GM18873 (cell line): ENCODE measurements around the gene KCMF1.
A peak's percentile ranks its signal among the peaks of the same experiment; 100 is the strongest.
"Not testable (repeated sequence)": the region's sequence is repeated elsewhere in the genome, so short reads cannot be mapped to it uniquely, and the experiment has no call there.

Experiments used
- ATAC-seq: cut with Tn5 transposase; IDR thresholded peaks from one replicate; pipeline ENCODE4 v1.9.1; 2021; ENCODE audit warnings: mild to moderate bottlenecking, moderate library complexity, moderate number of reproducible peaks; ENCODE audit not compliant: unreplicated experiment, low FRiP score

Gene KCMF1

GRCh38 chr2:84970868-84971509, at the start of gene KCMF1:
Gene KCMF1 (plus strand): TSS chr2:84971161. CDS start chr2:84971452, 291 bp downstream.
- ATAC-seq: peak; percentile 17

GRCh38 chr2:84923009-84923408, 48.0 kb upstream of the KCMF1 start:
- no peak for ATAC-seq

GRCh38 chr2:84924173-84925106, 46.5 kb upstream of the KCMF1 start:
- peak; percentile 23 for ATAC-seq

DNA sequence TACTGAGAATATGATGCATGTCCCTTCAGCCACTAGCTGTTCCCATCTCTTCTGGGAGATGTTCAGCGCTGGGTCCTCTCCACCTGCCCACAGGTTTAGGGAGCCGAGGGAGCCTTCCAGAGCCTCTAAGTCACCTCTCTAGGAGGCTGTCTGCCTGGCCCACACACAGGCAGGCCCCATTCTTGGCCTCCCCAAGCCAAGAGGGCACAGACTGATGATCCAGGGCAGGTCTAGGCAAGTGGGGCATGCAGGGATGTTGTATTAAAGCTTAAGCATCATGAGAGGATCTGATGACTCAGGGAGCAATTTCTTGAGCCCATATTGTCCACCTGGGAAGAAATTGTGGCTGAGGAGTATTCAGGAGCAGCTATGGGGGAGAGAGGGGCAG, 45.6 kb upstream of the KCMF1 start:
- no peak for ATAC-seq

- ATAC-seq: peak; percentile 80
Measured at GRCh38 chr2:84925724-84926376, 45.1 kb upstream of the KCMF1 start.

DNA sequence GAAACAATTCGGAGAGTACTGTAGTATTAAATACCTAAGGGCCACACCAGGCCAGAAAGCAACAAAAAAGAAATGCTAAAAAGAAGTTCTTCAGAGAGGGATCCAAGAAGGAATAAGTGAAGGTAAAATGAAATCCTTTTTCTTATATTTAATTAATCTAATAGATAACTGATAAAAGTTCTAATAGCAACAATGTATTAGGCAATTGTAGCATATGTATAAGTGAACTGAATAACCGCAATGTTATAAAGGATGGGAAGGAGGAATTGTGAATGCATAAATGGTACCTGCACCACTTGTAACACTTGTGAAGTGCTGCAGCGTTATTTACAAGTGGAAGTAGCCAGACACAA, 43.7 kb upstream of the KCMF1 start:
- ATAC-seq: no peak

DNA sequence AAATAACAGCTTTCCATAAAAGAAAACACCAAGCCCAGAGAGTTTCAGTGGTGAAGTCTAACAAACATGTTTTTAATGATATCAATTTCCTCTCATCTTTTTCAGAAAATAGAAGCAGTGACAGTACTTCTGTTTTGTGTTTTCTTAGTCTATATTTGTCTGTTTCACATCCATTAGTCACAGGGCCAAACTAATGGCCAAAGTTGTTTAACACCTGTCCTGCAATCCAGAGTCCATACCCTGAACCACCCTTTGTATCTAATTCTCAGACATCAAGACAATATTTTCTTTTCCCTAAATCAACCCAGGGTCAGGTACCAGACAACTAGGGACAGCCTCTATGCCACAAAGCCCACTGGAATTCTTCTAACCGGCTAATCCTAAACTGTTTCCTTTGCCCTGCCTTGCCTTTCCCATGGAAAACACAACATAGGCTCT, 39.6 kb upstream of the KCMF1 start:
- peak; percentile 55 for ATAC-seq

DNA sequence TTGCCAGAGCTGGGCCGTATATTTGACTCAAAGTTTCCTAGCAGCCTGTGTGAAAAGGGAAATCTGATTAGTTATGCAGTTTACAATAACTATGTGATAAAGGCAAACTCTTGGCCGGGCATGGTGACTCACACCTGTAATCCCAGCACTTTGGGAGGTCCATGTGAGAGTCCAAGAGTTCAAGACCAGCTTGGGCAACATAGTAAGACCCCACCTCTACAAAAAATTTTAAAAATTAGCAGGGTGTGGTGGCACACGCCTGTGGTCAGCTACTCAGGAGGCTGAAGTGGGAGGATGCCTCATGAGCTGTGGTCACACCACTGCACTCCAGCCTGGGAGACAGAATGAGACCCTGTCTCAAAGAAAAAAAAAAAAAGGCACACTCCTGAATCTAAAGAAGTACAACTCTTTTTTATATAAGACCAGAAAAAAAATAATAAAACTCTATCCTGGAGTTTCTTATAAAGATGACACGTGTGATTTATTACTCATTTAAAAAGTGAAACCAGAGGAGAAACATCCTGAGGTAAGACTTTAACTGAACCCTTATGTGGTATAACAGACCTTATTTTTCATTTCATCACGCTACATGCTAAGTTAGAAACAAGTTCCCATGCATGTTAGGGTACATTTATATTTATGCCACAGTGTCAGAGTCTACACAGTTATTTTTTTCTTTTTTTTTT, 32.6 kb upstream of the KCMF1 start:
- ATAC-seq: peak; percentile 37

DNA sequence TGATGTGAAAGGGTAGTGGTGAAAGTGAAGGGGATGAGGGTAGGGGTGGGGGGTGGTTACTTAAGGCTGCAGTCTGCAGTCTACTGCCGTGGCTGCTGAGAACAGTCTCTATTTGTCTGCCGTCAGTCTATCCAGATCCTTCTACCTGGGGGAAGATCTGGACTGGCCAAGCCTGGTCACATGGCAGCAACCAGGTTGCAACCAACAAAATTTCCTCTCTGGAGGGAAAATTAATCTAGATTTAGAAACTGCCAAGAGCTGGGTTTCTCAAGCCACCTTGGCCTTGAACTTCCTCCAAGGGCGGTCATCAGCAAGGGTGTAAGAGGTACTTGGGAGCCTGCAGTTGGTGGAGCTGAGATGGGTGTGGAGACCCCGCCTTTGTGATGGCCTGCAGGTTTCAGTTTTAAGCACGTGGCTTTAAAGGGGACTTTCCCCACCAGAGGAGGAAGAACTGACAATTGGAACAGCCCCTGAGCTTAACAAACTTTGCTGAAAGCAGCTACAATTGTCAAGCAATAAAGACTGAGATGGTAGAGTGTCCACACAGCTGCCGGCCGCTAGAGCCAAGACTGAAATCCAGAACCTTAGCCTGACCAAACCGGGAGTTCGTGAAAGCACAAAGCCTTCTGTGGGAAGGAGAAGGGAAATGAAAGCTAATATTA, 31.4 kb upstream of the KCMF1 start:
- peak; percentile 84 for ATAC-seq

GRCh38 chr2:84940088-84940470, 30.9 kb upstream of the KCMF1 start:
- ATAC-seq: no peak

DNA sequence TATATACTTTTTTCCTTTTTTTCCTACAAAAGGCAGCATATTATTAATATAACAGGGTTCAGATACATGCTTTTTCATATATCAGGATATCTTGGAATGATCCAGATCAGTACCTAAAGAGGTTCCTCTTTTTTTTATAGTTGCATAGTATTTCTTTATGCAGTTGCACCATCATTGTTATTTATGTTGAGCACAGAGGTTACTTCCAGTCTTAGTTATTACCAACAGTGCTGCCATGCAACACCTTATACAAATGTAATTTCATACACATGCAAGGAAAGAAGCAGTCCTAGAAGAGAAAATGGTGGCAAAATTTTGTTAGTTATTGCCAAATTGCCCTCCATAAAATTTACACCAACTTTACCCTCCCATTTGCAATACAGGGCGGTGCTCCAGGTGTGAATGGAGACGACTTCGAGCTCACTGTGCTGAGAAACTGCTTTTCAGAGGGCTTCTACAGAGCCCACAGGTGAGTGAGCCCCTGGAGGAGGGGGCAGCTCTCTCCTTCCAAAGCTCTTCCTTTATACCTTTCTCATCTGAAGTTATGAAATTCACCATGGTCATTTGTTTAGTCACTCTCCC, 30.0 kb upstream of the KCMF1 start:
- no peak for ATAC-seq

DNA sequence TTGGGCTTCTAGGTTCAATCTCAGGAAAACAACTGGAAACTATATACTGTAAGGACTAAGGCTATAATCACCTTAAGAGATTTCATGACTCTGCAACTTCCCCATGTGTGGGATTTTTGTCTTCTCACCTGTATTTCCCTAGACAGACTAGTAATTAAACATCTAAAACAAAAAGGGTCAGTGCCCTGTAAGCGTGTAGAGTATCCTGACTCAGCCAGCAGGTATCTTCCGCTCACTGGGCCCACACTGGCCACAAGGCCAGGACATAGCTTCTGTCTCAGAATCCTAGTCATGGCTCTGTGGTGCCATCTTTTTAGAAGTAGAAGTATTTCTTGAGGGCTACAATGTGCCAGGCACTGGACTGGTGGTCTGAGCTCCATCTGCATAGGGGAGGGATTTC, 28.8 kb upstream of the KCMF1 start:
- ATAC-seq: no peak

DNA sequence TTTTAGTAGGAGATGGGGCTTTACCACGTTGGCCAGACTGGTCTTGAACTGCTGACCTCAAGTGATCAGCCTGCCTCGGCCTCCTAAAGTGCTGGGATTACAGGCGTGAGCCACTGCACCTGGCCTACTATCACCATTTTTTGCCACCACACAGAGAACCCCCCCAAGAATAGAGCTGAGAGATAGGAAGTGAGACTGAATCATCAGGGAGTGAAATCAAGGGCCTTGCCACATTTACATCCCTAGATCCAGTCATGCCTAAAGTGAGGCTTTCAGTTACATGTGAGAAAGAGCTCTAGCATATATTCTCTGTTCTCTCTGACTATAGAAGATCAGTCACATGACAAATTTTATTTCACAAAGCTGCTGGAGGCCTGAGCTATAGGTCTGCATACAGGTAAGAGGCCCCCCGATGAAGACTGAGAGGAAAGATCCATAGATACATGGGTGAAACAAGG, 28.0 kb upstream of the KCMF1 start:
- peak; percentile 34 for ATAC-seq

GRCh38 chr2:84944295-84944909, 26.6 kb upstream of the KCMF1 start:
- ATAC-seq: no peak

DNA sequence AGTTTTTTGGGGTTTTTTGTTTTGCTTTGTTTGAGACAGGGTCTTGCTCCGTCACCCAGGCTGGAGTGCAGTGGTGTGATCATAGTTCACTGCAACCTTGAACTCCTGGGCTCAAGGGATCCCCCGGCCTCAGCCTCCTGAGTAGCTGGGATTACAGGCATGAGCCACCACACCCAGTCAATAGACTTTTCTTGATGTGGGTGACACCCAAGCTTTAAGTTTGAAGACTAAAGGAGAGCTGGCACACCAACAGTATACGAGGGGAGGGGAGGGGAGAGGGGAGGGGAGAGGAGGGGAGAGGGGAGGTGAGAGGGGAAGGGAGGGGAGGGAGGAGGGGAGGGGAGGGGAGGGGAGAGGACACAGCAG, 25.1 kb upstream of the KCMF1 start:
- not testable (repeated sequence) for ATAC-seq

DNA sequence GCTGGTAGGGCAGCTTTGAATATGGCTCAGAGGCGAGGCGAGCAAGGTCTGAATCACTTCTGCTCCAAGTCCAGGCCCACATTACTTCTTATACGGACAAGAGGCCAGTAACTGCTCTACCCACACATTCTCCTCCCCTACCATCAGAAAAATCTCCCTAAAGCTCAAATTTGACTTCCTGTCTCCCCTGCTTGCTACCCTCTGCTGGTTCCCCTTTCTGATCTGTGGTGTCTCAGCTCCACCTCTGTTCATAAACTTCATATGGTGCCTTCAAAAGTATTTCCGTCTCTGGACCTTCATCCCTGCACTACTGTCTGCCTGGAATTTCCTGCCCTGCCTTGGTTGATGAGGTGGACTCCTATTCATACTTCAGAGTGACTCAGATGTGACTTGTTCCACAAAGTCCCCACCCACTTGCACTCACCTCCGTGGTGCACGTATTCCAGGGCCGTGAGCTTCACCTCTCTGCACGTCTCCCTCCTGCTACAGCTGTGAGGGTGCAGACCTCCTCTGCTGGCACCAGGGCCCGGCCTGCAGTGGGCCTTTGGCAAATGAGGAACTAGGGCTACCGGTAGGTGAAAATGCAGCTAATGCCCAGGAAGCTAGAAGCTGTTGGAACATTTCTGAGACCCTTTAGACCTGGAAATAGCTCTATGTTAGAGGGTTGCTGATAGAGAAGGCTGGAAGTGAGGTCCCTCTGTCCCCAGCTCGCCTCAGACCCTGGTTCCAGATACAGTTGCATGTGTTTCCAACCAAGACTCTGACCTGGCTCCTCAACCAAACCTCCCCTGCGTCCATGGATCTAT, 24.6 kb upstream of the KCMF1 start:
- peak; percentile 69 for ATAC-seq

- ATAC-seq: no peak
Measured at GRCh38 chr2:84947010-84947593, 23.9 kb upstream of the KCMF1 start.

DNA sequence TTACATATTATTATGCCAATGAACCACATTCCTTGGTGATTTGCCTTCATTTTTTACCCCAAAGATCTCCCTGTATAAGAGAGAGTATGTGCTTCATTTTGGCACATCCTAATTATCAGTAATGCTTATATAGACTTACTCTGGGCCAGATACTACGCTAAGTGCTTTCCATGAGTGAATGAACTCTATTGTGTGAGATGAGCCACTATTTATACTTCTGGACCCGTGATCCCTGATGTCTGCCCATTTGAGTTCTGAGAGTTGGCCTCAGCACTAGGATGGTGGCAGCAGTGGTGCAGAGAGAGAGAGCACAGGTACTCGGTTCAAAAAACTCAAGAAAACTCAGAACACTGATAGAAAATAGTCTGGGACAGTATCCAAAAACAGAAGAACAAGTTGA, 17.4 kb upstream of the KCMF1 start:
- no peak for ATAC-seq
